HEK293 (cell line): ENCODE measurements around the gene CFAP53.

ENCODE experiments used
- CTCF ChIP-seq: fragments of 450-650 bp; formaldehyde crosslinking; IDR thresholded peaks from 2 replicates; pipeline ENCODE4 v1.5.1; 2016; ENCODE audit warnings: missing biosample characterization, missing genetic modification characterization
- EGR2 ChIP-seq: fragments of 450-650 bp; formaldehyde crosslinking; IDR thresholded peaks from 2 replicates; pipeline ENCODE4 v1.5.1; 2016; ENCODE audit warnings: low read depth, missing biosample characterization, missing genetic modification characterization
- ZBTB11 ChIP-seq: fragments of 450-650 bp; formaldehyde crosslinking; conservative IDR thresholded peaks from 2 replicates; pipeline ENCODE4 v1.5.1; 2016; ENCODE audit warnings: low read depth, missing biosample characterization, missing genetic modification characterization
- ZNF211 ChIP-seq: fragments of 450-650 bp; formaldehyde crosslinking; IDR thresholded peaks from 2 replicates; pipeline ENCODE4 v1.5.1; 2016; ENCODE audit warnings: low read depth, missing biosample characterization, missing genetic modification characterization

- no peak for TF ChIP-seq ZBTB11 (tag by site-specific recombination)
- no peak; the same call in 1 of the 2 replicates for TF ChIP-seq CTCF (tag by site-specific recombination)
- TF ChIP-seq EGR2 (tag by site-specific recombination): no peak
- TF ChIP-seq ZNF211: no peak
These were observed 15.8 kb upstream of the CFAP53 start for GRCh38 chr18:50281972-50282520.
